ENCODE measurements around the gene GLTP. TPM values are rescaled to one million over a fixed set of nuclear protein-coding genes. Genes with fewer than 3 reads are reported as not detected.

GLTP gene
- total RNA-seq, 4 donors from 2014 or later: 18.3 to 34.0 (median 22.4) TPM

- H3K36me3 ChIP-seq: no peaks in the 10 kb centered on the region
- peaks cover 17 to 28% (median 21%) of the 10 kb centered on the region in 3 donors for H3K27me3 ChIP-seq
- no peak for ATAC-seq
- H3K4me1 ChIP-seq: no peaks in the 10 kb centered on the region
- in situ Hi-C loops (cut with MboI; ENCODE audit: low sequenced_read_pairs in 4 of 4): no loop called here
- H3K4me3 ChIP-seq: peak within 1 kb of the TSS; percentile 13 to 41 (median 32)
- DNase-seq: no peak
- intact Hi-C loops (cut with DNase I; ENCODE audit: low total_unique reads): no loop called here
- H3K9me3 ChIP-seq: no peaks in the 10 kb centered on the region
- TF ChIP-seq POLR2A (IDR thresholded peaks at IDR 0.05) (no peak), CTCF (IDR thresholded peaks at IDR 0.05 in 4 of 5, conservative IDR thresholded peaks at IDR 0.05 in 1 of 5) (no peak)
- H3K27ac ChIP-seq: no peak within 1 kb of the TSS
Measured at GRCh38 chr12:109833307-109834189, 46.8 kb downstream of the GLTP start, which contains the start of gene TRPV4. Gene TRPV4, minus strand, starts transcription at chr12:109833398. Its CDS starts 18,602 bp downstream, at chr12:109814796.

DNA sequence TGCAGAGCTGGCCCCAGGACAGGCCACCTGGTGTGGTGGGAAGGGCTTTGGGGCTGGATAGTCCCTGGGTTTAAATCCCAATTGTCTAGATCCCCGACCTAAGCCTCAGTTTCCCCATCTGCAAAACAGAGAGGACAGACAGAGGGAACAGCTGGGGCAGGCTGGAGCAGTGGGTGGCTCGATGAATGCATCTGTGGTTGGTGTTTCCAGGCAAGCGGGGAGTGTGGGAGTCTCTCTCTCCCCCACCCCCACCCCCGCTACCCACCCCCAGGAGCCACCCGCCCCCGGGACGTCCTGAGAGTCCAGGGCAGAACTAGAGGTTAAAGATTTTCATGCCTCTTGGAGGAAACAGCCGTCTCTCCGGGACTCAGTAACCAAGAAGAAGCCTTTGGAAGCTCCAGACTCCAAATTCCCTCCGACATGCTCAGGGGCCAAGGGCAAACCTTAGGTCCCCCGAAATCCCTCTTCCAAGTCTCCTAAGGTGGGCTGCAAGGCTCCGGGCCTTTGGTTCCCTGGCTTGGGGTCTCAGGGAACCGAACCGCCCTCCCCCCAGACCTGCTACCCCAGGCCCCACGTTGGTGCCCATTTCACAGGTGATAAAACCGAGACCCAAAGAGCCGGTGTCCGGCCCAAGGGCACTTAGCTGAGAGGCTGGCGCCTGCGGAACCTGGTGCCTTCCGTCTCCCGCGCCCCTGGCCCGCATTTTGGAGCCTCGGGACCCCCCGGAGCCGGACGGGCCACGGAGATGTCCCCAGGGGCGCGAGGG, 47.6 kb downstream of the GLTP start:
- no peak for DNase-seq
- no peak for ATAC-seq
- no peaks in the 10 kb centered on the region for H3K36me3 ChIP-seq
- no peak overlapping the region for H3K27ac ChIP-seq
- in situ Hi-C loops (cut with MboI; ENCODE audit: low sequenced_read_pairs in 4 of 4): no loop called here
- peak overlapping the region; percentile 13 to 41 (median 32) for H3K4me3 ChIP-seq
- no peaks in the 10 kb centered on the region for H3K9me3 ChIP-seq
- intact Hi-C loops (cut with DNase I; ENCODE audit: low total_unique reads): no loop called here
- no peaks in the 10 kb centered on the region for H3K4me1 ChIP-seq
- H3K27me3 ChIP-seq: peaks cover 17 to 28% (median 21%) of the 10 kb centered on the region in 3 donors
- TF ChIP-seq CTCF (IDR thresholded peaks at IDR 0.05 in 4 of 5, conservative IDR thresholded peaks at IDR 0.05 in 1 of 5) (no peak), POLR2A (IDR thresholded peaks at IDR 0.05) (no peak)

- Histone ChIP-seq H3K27me3 (peaks cover 17 to 28% (median 21%) of the 10 kb centered on the region in 3 donors), H3K27ac (no peak overlapping the region), H3K36me3 (no peaks in the 10 kb centered on the region), H3K9me3 (no peaks in the 10 kb centered on the region), H3K4me1 (no peaks in the 10 kb centered on the region), H3K4me3 (no peak overlapping the region)
- in situ Hi-C loops (cut with MboI; ENCODE audit: low sequenced_read_pairs in 4 of 4): no loop called here
- TF ChIP-seq CTCF (IDR thresholded peaks at IDR 0.05 in 4 of 5, conservative IDR thresholded peaks at IDR 0.05 in 1 of 5) (no peak), POLR2A (IDR thresholded peaks at IDR 0.05) (no peak)
- DNase-seq (no peak), ATAC-seq (no peak)
- intact Hi-C loops (cut with DNase I; ENCODE audit: low total_unique reads): no loop called here
Measured at GRCh38 chr12:109831929-109832328, 48.4 kb downstream of the GLTP start.

GRCh38 chr12:109831365-109831764, 49.0 kb downstream of the GLTP start:
- H3K27me3 ChIP-seq: peaks cover 17 to 28% (median 21%) of the 10 kb centered on the region in 3 donors

More at GRCh38 chr12:109831365-109831764, 49.0 kb downstream of the GLTP start:
- DNase-seq (no peak), ATAC-seq (no peak)
- Histone ChIP-seq H3K4me3 (no peak overlapping the region), H3K36me3 (no peaks in the 10 kb centered on the region), H3K4me1 (no peaks in the 10 kb centered on the region), H3K9me3 (no peaks in the 10 kb centered on the region), H3K27ac (no peak overlapping the region)
- TF ChIP-seq CTCF (IDR thresholded peaks at IDR 0.05 in 4 of 5, conservative IDR thresholded peaks at IDR 0.05 in 1 of 5) (no peak), POLR2A (IDR thresholded peaks at IDR 0.05) (no peak)
- intact Hi-C loops (cut with DNase I; ENCODE audit: low total_unique reads): no loop called here
- in situ Hi-C loops (cut with MboI; ENCODE audit: low sequenced_read_pairs in 4 of 4): no loop called here
